Inferior parietal cortex (tissue), 1 donor: ENCODE data around the gene TPT1.
"Not testable (repeated sequence)": the region's sequence is repeated elsewhere in the genome, so short reads cannot be mapped to it uniquely, and the experiment has no call there.

Experiments
- DNase-seq: peaks from one replicate; pipeline ENCODE4 v3.0.0-alpha.2; 2016; ENCODE audit errors: extremely low spot score

The TPT1 gene

DNA sequence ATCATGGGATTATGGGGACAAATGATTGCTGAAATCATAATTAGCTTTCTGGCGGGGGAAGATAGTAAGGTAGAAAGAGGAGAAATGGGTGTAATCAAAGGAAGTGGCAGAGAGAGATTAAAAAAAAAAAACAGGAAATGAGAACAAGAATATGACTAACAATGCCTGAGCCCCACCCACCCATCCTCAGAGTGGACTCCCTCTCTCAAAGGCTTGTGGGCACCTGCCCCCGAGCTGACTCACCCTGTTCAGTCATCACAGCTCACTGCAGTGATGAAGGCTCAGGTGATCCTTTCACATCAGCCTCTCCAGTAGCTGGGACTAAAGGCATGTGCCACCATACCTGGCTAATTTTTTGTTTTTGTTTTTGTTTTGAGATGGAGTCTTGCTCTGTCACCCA lies 26.4 kb upstream of the TPT1 start:
- no peak for DNase-seq

DNA sequence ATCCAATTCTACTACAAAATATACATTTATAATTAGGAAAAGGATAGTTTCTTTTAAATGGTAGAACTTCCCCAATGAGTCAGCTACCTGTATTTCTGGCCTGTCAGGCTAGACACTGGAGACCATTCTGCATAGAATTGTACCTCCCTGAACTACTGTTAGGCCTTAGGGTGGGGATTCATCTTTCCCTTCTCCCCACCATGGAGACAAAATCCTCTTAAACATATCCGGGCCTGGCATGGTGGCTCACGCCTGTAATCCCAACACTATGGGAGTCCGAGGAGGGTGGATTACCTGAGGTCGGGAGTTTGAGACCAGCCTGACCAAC lies 24.5 kb upstream of the TPT1 start:
- DNase-seq = no peak

DNA sequence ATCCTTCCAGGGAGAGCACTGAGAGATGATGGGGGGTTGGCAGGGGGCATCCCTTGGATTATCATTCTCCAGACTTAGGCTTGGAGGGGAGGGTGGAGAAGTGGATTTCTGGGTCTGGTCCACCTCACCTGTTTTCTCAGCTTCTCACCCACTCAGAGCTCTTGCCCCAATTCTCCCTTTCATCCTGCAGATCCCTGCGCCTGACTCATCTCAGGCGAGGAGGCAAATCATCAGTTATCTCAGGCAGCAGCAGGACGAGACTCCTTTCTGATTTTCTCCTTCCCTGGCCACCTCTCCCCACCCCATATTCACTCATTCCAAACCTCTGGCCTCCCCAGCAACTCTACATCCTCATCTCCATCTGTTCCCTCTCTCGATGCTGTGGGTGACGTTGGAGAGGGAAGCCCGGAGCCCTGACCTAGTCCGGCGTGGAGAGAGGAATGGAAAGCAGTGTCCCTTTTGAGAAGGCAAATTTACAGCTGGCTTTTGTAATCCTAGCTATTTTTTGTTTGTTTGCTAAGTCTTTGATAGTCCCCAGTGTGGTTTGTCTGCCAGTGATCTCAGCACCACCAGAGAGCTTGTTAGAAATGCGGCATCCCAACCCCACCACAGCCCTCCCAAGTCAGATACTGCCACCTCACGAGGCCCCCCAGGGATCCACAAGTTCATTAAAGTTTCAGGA lies 24.0 kb upstream of the TPT1 start:
- no peak for DNase-seq

DNA sequence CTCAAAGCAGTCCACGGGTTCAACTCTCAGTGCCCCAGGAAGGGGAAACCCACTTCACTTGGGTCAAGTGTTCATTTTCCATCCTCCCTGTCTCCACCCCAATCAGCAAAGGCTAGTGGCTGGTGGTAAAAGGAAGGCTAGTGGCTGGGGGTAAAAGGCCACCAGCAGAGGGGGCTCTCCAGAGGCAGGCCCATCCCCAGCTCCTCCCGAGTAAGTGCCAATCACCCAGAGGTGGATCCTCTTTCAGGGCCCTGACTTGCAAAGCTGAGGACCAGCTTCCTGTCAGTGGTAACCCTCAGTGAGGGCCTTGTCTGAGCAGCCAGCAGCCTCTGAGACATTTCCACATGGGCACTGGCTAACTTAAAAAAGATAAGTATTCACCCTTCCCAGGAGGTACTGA lies 22.0 kb upstream of the TPT1 start:
- no peak for DNase-seq

DNA sequence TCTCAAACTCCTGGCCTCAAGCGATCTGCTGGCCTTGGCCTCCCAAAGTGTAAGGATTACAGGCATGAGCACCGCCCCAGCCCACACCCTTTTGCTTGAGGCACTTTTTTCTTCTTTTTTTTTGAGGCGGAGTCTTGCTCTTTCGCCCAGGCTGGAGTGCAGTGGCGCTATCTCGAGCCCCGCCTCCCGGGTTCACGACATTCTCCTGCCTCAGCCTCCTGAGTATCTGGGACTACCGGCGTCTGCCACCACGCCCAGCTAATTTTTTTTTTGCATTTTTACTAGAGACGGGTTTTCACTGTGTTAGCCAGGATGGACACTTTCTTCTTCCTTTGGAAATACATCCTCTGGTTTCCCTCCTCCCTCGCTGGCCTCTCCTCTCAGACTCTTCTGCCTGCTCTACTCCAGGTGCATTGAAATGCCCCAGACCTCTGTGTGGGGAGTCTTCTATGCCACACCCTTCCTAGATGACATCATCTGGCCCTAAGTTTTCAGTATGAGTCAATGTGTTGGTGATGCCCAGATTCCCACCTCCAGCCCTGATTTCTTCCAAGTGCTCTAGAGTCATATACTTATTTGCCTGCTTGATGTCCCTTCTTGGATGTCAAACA lies 20.7 kb upstream of the TPT1 start:
- no peak for DNase-seq

DNA sequence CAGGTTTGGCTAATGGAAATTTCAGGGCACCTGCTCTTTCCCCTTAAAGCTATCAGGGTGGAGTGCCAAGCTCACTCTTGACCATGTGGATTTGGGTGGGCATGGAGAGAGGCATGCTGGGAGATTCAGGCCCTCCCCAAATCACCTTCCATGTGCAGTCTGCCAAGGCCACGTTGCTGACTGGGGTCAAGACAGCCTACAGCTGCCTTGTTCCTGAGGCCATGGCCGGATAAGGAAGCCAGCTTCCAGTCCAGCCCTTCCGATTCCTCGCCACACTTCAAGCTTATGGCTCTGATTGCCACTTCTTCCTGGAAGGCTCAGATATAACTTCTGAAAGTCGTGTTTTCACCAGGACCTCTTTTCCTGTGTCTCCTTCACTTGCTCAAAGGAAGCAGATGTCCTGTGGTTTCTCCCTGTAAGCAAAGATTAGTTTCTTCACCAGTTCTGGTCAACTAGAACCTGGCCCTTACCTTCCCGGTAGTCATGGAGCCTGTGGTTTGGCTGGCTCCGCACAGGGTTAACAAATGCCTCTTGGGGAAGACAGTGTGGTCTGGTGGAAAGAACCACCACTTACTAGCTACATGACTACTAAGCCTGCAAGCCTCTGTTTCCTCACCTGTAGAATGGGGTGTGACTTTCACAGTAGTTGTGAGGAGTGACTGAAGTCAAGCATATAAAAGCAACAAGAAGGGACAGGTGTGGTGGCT lies 16.1 kb upstream of the TPT1 start:
- DNase-seq = no peak

DNA sequence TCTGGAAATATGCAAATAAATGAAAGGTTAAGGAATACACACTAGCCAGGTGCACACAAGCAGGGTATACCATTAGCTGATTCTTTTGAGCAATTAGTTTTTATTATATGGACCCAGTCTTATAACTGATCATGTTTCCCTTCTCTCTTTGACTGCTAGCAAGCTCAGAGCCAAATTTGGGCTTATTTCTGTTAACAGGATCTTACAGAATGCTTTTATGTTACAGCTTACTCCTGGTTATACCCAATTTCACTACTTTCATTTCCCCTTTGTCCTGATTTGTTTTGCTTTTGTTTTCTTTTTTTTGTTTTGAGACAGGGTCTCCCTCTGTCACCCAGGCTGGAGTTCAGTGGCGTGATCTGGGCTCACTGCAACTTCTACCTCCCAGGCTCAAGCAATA lies 12.9 kb upstream of the TPT1 start:
- DNase-seq = no peak

DNA sequence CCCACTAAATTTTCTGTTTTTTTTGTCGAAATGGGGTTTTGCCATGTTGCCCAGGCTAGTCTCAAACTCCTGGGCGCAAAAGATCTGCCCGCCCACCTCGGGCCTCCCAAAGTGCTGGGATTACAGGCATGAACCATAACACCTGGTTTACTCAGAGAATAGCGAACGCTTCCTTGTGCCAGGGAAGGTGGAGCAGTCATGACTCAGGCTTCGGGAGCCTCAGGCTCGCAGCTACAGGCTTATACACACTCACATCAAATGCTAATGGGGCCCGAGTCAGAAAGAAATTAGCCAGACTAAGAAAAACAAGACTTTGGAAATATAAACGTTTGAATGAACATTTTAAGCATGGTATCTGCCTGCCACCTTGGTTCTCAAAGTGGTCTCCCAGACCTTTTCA lies 11.0 kb upstream of the TPT1 start:
- no peak for DNase-seq

DNA sequence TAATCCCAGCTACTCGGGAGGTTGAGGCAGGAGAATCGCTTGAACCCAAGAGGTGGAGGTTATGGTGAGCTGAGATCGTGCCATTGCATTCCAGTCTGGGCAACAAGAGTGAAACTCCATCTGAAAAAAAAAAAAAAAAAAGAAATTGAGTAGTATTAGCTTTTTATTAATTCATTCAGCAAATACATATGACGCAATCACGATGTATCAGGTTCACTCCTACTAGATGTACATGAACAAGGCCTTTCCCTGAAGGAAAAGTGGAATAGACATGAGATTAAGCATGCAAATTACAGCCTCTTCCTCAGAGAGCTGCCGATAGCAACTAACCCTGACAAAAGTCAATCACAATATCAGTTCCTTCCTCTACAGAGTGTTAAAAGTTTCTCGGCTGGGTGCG lies 9.2 kb upstream of the TPT1 start:
- DNase-seq = no peak

DNA sequence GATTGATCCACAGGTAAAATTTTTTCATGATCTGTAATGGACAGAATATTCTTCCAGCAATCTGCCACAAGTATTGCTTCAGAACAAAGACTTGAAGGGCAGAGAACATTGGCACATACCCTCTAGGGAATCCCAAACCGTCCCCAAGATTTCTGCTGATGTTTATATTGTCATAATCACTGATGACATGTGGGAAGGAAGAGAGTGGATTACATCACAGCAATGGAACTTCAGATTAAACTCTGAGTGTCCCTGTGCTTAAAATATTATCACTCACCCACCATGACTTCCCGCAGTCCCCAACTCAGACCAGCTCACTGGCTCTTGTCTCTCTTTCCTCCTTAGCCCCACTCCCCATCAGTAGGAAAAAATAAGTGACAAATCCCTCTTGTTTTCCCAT lies 8.5 kb upstream of the TPT1 start:
- DNase-seq = no peak

DNA sequence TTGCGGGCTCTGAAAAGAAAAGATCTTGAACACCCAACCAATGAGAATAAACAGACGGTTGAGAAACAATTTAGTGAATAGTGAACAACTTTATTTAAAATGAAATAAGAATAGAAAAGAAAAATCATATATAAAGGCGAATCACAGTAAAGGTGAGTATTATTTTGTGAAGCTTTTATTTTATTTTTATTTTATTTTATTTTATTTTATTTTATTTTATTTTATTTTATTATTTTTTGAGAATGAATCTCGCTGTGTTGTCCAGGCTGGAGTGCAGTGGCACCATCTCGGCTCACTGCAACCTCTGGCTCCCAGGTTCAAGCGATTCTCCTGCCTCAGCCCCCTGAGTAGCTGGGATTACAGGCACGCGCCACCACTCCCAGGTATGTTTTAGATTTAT lies 3.1 kb upstream of the TPT1 start:
- DNase-seq = not testable (repeated sequence)

DNA sequence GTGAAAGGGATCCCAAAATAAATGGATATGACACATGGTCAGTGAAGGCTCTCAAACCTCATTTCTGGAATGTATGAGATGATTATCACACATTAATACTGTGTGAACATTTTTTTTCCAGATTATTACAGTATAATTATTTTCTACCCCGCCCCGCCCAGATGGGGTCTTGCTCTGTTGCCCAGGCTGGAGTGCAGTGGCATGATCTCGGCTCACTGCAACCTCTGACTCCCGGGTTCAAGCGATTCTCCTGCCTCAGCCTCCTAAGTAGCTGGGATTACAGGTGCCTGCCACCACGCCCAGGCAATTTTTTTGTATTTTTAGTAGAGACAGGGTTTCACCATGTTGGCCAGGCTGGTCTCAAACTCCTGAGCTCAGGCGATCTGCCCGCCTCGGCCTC lies 2.1 kb upstream of the TPT1 start:
- not testable (repeated sequence) for DNase-seq

DNA sequence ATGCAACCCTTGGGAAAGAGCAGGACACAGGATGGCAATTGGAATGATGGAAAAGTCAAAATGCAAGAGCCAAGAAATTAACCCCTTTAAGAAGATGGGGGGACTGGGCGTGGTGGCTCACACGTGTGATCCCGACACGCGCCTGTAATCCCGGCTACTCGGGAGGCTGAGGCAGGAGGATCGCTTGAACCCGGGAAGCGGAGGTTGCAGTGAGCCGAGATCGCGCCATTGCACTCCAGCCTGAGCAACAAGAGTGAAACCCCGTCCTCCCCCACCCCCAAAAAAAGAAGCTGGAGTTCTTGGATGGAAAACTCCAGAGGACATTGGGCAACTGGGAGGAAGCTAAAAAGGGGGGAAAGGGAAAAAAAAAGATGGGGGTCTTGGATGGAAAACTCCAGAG lies 1.7 kb upstream of the TPT1 start:
- DNase-seq = not testable (repeated sequence)

DNA sequence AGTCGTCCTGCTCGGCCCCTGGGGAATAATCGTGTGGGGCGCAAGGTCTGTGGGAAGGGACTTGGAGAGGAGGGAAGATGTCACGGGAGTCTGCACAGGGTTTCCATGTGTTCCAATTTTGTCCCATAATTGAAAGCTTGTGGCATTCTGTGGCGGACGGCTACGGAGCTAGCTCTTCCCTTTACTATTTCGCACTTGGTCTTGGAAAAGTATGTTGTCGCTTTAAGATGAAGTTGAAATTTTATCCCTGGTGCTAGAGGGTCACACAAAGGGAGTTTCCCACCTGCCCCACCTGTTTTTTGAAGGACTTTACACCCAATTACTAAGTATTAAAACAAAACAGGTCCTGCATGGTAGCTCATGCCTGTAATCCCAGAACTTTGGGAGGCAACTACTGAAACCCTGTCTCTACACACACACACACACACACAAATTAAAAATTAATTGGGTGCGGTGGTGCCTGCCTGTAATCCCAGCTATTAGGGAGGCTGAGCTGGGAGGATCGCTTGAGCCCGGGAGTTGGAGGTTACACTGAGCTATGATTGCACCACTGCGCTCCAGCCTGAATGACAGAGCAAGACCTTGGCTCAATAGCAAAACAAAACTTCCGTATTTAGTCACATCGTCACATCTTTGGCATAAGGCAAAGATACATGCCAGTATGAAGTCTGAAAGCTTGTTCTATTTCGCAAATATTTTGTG lies 967 bp upstream of the TPT1 start:
- no peak for DNase-seq

DNA sequence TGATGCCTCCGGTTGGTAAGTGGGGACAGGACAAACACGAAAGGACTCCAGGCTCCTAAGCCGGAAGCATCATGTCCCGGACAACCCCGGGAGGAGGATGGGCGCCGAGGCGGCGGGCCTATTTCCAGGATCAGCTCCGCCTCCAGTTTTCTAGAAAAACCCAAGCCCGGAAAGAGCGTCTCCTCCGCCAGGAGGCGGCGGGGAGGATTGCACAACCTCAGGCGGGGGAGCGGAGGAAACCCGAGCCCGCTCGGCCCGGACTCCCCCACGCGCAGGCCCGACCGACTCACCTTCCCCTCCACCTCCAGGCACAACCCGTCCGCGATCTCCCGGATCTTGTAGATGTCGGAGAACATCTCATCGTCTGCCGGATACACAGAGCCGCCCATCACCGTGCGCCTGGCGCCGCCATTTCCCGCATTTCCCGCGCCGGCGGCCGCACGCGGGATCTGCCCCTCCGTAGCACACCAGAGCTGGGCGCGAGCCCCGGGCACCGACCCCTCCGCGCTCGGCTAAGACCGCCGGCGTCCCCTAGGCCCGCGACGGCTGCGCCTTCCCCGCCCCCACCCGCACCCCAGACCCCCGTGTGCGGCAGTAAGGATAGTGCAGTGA lies 455 bp downstream of the TPT1 start:
- DNase-seq = peak; percentile 87

DNA sequence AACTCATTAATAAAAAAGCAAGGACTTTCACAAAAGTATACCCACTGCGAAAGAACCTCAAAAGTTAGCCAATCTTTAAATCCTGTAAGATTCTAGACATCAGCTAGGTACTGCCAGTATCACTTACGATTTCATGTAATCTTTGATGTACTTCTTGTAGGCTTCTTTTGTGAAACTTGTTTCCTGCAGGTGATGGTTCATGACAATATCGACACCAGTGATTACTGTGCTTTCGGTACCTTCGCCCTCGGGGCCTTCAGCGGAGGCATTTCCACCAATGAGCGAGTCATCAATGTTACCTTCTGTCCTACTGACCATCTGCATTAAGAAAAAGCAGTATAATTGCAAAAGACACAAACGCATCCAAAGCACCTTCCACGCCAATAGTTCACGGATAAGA lies 1.1 kb downstream of the TPT1 start:
- no peak for DNase-seq

DNA sequence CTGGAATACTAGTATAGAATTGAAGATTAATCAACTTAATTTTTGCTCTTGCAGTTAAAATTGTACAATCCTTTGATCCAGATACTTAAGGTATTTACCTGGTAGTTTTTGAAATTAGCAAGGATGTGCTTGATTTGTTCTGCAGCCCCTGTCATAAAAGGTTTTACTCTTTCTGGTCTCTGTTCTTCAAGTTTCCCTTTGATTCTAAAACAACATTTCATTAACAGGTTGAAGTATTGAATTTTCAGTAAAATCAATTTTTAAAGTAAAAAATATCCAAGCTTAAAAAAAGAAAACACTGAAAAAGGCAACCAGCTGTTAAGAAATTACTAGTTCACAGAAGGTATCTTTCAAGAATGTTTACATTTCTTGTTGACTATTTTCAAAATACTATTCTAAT lies 1.6 kb downstream of the TPT1 start:
- no peak for DNase-seq

DNA sequence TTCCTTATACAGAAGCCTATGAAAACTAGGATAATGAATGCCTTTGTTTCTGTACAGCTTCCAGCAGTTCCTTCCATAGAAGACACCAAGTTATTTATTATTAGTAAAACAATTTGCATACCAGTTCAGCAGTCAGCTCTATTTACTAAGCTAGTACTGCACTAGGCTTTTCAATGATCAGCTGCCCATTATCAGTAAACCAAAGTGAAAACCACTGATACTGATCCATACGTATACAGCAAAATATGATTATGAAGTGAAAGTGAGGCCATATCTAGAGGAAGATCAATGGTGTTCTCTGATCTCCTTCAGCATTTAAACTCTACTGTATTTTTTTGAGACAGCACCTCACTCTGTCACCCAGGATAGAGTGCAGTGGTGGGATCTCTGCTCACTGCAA lies 3.2 kb downstream of the TPT1 start:
- DNase-seq = no peak

DNA sequence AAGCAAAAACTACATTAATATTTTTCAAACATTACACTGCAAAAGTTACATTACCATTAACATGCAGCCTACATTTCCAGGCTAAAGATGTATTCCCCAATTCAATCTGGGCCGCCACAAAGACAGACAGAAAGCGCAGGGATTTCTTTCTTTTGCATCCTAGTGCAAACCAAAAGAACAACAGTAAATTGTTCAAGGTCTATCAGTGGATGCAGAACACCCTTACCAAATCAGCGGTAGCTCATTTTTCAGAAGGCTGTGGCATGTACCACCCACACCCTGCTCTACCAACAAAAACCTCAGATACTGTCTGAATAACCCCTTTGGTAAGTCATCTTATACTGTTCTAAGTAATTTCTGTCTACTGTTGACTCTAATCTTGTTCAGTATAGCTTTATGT lies 3.6 kb downstream of the TPT1 start:
- DNase-seq = no peak

DNA sequence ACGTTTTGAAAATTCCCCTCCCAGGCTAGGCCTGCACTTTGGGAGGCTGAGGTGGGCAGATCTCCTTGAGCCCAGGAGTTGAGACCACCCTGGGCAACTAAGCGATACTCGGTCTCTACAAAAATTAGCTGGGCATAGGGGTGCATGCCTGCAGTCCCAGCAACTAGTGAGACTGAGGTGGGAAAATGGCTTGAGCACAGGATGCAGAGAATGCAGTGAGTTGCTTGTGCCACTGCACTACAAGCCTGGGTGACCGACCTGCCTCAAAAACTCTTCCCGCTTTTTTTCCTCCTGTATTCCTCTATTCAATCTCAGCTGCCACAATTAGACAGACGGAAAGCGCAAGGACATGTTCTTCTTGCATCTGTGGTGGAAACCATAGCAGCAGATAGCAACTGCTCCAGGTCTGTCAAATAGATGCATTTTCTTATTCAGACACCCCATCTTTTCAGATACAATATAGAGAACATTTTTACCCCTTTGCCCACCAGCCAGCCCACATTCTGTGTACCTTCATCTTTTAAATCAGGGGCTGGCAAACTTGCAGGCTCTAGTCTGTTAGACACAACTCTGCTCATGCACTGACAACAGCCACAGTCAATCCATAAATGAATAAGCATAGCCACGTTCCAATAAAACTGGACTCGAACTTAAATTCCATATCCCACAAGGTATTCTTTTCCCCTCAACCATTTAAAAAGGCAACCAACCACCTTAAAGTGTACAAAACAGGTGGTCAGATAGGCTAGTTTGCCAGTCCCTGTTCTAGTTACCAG lies 4.8 kb downstream of the TPT1 start:
- DNase-seq = no peak

DNA sequence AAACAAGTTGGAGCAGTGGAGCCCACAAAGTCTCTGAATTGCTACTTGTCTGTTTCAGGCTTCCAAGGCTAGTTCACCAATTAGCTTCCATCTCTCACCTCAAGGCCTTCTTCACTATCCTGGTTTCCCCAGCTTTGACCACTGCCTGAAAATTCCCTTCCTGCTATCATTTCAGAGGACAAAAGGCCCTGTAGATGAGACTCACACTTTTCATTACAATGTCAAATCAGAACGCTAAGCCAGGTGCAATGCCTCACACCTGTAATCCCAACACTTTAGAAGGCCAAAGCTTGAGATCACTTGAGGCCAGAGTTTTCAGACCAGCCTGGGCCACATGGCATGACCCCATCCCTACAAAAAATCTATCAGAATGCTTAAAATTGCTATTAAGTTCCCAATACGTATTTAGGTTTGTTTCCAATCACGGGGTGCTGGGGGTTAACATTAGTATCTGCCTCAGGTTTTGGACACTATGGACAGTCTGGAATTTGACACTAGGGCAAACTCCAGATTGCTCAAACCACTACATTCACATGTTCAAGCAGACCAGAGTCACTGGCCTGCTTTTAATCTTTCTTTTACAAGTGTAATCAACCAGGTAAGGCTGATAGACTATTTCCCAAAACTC lies 5.5 kb downstream of the TPT1 start:
- no peak for DNase-seq
